Measurements from ENCODE around the gene FAM120B.

GRCh38 chr6:170383466-170384035 lies 77.0 kb downstream of the FAM120B start:
- TF ChIP-seq CTCF (IDR thresholded peaks at IDR 0.05 in 4 of 5, conservative IDR thresholded peaks at IDR 0.05 in 1 of 5) (no peak), POLR2A (IDR thresholded peaks at IDR 0.05) (no peak)

Measured in gastrocnemius medialis (tissue), 4 donors.